Activated CD8-positive, alpha-beta T cell treated with anti-CD3 and anti-CD28 coated beads for 36 hours (primary cell): ENCODE data around the gene DHX36. TPM values are rescaled to one million over a fixed set of nuclear protein-coding genes. Genes with fewer than 3 reads are reported as not detected.

ENCODE experiments used
- ATAC-seq: fragments of 200-7000 bp; cut with Tn5 transposase; one replicate; pipeline ENCODE4 v1.10.0; 2021; ENCODE audit warnings: mild to moderate bottlenecking, moderate library complexity
- CTCF ChIA-PET: fragments of 350-600 bp; sonication (Branson Sonifier 250); formaldehyde crosslinking; loops from one replicate; lab custom pipeline; 2021; ENCODE audit warnings: antibody characterized with exemption; lab: Charles Lee
- POLR2A ChIA-PET: fragments of 350-600 bp; sonication (Branson Sonifier 250); formaldehyde crosslinking; loops from one replicate; lab custom pipeline; 2021; ENCODE audit warnings: antibody characterized with exemption; lab: Charles Lee
- DNase-seq: peaks from one replicate; pipeline ENCODE4 v3.0.0-alpha.2; 2020
- H3K27ac Mint-ChIP-seq: one replicate; pipeline ENCODE4 v1.8.0; 2021; ENCODE audit warnings: mild to moderate bottlenecking, mixed read lengths
- H3K27me3 Mint-ChIP-seq: one replicate; pipeline ENCODE4 v1.8.0; 2021; ENCODE audit warnings: mixed read lengths
- H3K36me3 Mint-ChIP-seq: one replicate; pipeline ENCODE4 v1.8.0; 2021; ENCODE audit warnings: low read depth, mixed read lengths
- H3K4me1 Mint-ChIP-seq: one replicate; pipeline ENCODE4 v1.8.0; 2021; ENCODE audit warnings: low read depth, mixed read lengths
- H3K4me3 Mint-ChIP-seq: one replicate; pipeline ENCODE4 v1.8.0; 2021; ENCODE audit warnings: mild to moderate bottlenecking, moderate library complexity, mixed read lengths
- H3K9me3 Mint-ChIP-seq: one replicate; pipeline ENCODE4 v1.8.0; 2021; ENCODE audit warnings: mixed read lengths
- intact Hi-C: fragments of 100-400 bp; cut with micrococcal nuclease; formaldehyde crosslinking; loops from one replicate; pipeline ENCODE4 v1.10.0; 2022
- total RNA-seq, 2 experiments: library from RNA; stranded (reverse); gene quantifications; one replicate each; pipeline ENCODE4 v1.2.3, GENCODE V29; 2021
- TF ChIP-seq, protein P1 (sequence below): fragments of 200-600 bp; IDR thresholded peaks from one replicate; pipeline ENCODE4 v1.8.0; 2022; ENCODE audit warnings: antibody characterized with exemption, mild to moderate bottlenecking

Gene DHX36
- total RNA-seq, 2 experiments from 2014 or later = 74.2 to 78.3 TPM

- Mint-ChIP-seq H3K9me3 (no peaks in the 10 kb centered on the region), H3K4me1 (no peaks in the 10 kb centered on the region), H3K36me3 (peaks cover 48% of the 10 kb centered on the region), H3K27ac (no peak overlapping the region), H3K27me3 (no peaks in the 10 kb centered on the region), H3K4me3 (no peak overlapping the region)
- CTCF ChIA-PET = no interaction called here
- POLR2A ChIA-PET = no interaction called here
- ATAC-seq (no peak), DNase-seq (no peak)
- TF ChIP-seq, protein P1, sequence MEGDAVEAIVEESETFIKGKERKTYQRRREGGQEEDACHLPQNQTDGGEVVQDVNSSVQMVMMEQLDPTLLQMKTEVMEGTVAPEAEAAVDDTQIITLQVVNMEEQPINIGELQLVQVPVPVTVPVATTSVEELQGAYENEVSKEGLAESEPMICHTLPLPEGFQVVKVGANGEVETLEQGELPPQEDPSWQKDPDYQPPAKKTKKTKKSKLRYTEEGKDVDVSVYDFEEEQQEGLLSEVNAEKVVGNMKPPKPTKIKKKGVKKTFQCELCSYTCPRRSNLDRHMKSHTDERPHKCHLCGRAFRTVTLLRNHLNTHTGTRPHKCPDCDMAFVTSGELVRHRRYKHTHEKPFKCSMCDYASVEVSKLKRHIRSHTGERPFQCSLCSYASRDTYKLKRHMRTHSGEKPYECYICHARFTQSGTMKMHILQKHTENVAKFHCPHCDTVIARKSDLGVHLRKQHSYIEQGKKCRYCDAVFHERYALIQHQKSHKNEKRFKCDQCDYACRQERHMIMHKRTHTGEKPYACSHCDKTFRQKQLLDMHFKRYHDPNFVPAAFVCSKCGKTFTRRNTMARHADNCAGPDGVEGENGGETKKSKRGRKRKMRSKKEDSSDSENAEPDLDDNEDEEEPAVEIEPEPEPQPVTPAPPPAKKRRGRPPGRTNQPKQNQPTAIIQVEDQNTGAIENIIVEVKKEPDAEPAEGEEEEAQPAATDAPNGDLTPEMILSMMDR = no peak
- intact Hi-C loops = loop anchor here (5.0 kb wide), 1 partner anchor 154 kb away; no protein-coding TSS in a partner anchor
Observed at GRCh38 chr3:154251610-154252009, 72.7 kb downstream of the DHX36 start.

DNA sequence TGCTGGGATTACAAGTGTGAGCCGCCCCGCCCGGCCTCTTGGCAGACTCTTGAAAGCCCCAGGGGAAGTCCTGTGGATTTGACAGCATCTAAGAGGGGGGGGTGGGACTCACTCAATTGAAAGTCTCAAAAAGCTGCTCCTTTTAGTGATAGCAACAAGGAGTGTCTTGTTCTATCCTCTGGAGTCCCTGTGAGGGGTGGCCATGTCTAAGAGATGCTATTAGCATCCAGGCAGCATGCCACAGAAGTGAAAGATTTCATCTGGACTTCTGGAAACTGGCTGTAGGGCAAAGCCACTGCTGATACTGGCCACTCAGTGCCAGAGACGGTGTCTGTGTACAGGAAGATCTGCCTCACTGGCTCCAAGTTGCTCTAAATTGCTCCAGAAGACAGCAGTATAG, 74.0 kb downstream of the DHX36 start:
- intact Hi-C loops = loop anchor here (5.0 kb wide), 1 partner anchor 153 kb away; no protein-coding TSS in a partner anchor
- Mint-ChIP-seq H3K27me3 (no peaks in the 10 kb centered on the region), H3K4me1 (no peaks in the 10 kb centered on the region), H3K9me3 (no peaks in the 10 kb centered on the region), H3K27ac (no peak overlapping the region), H3K4me3 (no peak overlapping the region), H3K36me3 (peaks cover 45% of the 10 kb centered on the region)
- DNase-seq (no peak), ATAC-seq (no peak)
- ChIA-PET POLR2A (no interaction called here), CTCF (no interaction called here)
- TF ChIP-seq, protein P1 = no peak

- Mint-ChIP-seq H3K27ac (no peak overlapping the region), H3K27me3 (no peaks in the 10 kb centered on the region), H3K4me1 (no peaks in the 10 kb centered on the region), H3K36me3 (peaks cover 34% of the 10 kb centered on the region), H3K9me3 (no peaks in the 10 kb centered on the region), H3K4me3 (no peak overlapping the region)
- ChIA-PET POLR2A (no interaction called here), CTCF (no interaction called here)
- TF ChIP-seq, protein P1 = no peak
- DNase-seq (no peak), ATAC-seq (no peak)
- intact Hi-C loops = no loop called here
Observed at GRCh38 chr3:154247806-154248415, 76.4 kb downstream of the DHX36 start.

- no peaks in the 10 kb centered on the region for H3K9me3 Mint-ChIP-seq
Observed at GRCh38 chr3:154244644-154245043, 79.6 kb downstream of the DHX36 start.

DNA sequence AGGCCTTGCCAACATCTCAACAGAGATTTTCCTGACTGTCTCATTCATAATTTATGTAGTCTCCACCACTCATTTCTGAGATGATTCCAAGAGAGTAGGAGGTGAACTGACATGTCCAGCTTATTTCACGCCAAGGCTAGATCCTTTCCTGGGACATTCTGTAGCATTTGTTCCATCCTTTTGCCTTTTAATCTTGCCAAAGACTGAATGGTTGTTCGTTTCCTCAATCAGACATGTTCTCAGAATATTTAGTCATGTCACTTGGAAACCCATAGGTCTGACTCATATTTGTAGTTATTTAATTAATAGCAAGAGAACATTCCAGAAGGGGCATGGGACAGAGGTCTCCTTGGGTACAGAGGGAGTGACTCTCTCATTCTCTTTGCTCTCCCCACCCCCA, 80.9 kb downstream of the DHX36 start:
- CTCF ChIA-PET = no interaction called here
- TF ChIP-seq, protein P1 = no peak
- no peaks in the 10 kb centered on the region for H3K4me1 Mint-ChIP-seq

More at GRCh38 chr3:154244644-154245043, 79.6 kb downstream of the DHX36 start:
- intact Hi-C loops = no loop called here
- Mint-ChIP-seq H3K27ac (no peak overlapping the region), H3K4me3 (no peak overlapping the region), H3K27me3 (peaks cover 2% of the 10 kb centered on the region), H3K36me3 (peaks cover 12% of the 10 kb centered on the region), H3K4me1 (no peaks in the 10 kb centered on the region)
- ATAC-seq = no peak
- POLR2A ChIA-PET = no interaction called here
- TF ChIP-seq, protein P1 = no peak
- DNase-seq = no peak
- CTCF ChIA-PET = no interaction called here

More for the DNA sequence above, 80.9 kb downstream of the DHX36 start:
- Mint-ChIP-seq H3K27me3 (peaks cover 7% of the 10 kb centered on the region), H3K4me3 (no peak overlapping the region), H3K9me3 (no peaks in the 10 kb centered on the region), H3K27ac (no peak overlapping the region), H3K36me3 (peaks cover 6% of the 10 kb centered on the region)
- POLR2A ChIA-PET = no interaction called here
- ATAC-seq (no peak), DNase-seq (no peak)
- intact Hi-C loops = no loop called here
